HL-60/S4 (cell line): ENCODE data around the gene MINAR1.

ENCODE experiments used
- in situ Hi-C: fragments of 300-500 bp; cut with MboI; formaldehyde crosslinking; loops from 2 replicates; pipeline ENCODE4 v1.14.3; 2022; ENCODE audit warnings: low sequenced_read_pairs

Gene MINAR1

GRCh38 chr15:79432345-79433275, 474 bp downstream of the MINAR1 start:
- in situ Hi-C loops, result no loop called here

GRCh38 chr15:79433276-79433990, 1.3 kb downstream of the MINAR1 start:
- in situ Hi-C loops, result no loop called here

- in situ Hi-C loops, result no loop called here
Observed at GRCh38 chr15:79434361-79434760, 2.2 kb downstream of the MINAR1 start.

GRCh38 chr15:79436037-79436780, 4.1 kb downstream of the MINAR1 start:
- in situ Hi-C loops, result no loop called here

- in situ Hi-C loops, result no loop called here
Observed at GRCh38 chr15:79437275-79438000, 5.3 kb downstream of the MINAR1 start.

- in situ Hi-C loops, result no loop called here
Observed at GRCh38 chr15:79439236-79439635, 7.1 kb downstream of the MINAR1 start.

- in situ Hi-C loops, result no loop called here
Observed at GRCh38 chr15:79440355-79440908, 8.3 kb downstream of the MINAR1 start.

- in situ Hi-C loops, result no loop called here
Observed at GRCh38 chr15:79442911-79443310, 10.8 kb downstream of the MINAR1 start.

- in situ Hi-C loops, result no loop called here
Observed at GRCh38 chr15:79447060-79447459, 14.9 kb downstream of the MINAR1 start.

- in situ Hi-C loops, result no loop called here
Observed at GRCh38 chr15:79450648-79451047, 18.5 kb downstream of the MINAR1 start.

- in situ Hi-C loops, result no loop called here
Observed at GRCh38 chr15:79451361-79451999, 19.3 kb downstream of the MINAR1 start.

- in situ Hi-C loops, result no loop called here
Observed at GRCh38 chr15:79452244-79453051, 20.3 kb downstream of the MINAR1 start.

- in situ Hi-C loops, result no loop called here
Observed at GRCh38 chr15:79453446-79453845, 21.3 kb downstream of the MINAR1 start.

- in situ Hi-C loops, result no loop called here
Observed at GRCh38 chr15:79454063-79454462, 21.9 kb downstream of the MINAR1 start.

- in situ Hi-C loops, result no loop called here
Observed at GRCh38 chr15:79455361-79455760, 23.2 kb downstream of the MINAR1 start.

- in situ Hi-C loops, result no loop called here
Observed at GRCh38 chr15:79455943-79456342, 23.8 kb downstream of the MINAR1 start.

GRCh38 chr15:79458491-79458890, 26.4 kb downstream of the MINAR1 start:
- in situ Hi-C loops, result no loop called here

GRCh38 chr15:79459666-79460065, 27.5 kb downstream of the MINAR1 start:
- in situ Hi-C loops, result no loop called here
